Measurements from ENCODE around the gene LRRC75A.

Gene LRRC75A

DNA sequence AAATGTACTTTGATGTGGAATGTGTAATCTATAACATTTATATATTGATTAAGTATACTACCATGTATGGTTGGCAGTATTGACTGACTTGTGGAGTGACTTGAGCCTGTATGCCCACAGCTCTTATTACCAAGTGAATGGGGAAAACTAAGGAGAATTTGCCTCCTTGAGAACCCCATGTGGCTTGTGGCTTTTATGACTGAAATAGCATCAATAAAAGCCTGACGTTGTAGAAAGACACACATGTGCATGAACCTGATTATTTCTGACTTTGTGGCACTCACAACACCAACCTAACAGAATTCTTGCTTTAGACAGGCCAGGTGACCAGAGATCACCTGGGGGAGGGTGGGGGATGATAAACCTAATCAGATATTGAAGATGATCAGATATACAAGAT is 2.1 kb upstream of the LRRC75A start:
- no peak for DNase-seq (ENCODE audit: extremely low read depth in 1 of 2, low read depth in 1 of 2)

- no peak for DNase-seq (ENCODE audit: extremely low read depth in 1 of 2, low read depth in 1 of 2)
These were observed 1.6 kb upstream of the LRRC75A start for GRCh38 chr17:16493531-16494046.

DNA sequence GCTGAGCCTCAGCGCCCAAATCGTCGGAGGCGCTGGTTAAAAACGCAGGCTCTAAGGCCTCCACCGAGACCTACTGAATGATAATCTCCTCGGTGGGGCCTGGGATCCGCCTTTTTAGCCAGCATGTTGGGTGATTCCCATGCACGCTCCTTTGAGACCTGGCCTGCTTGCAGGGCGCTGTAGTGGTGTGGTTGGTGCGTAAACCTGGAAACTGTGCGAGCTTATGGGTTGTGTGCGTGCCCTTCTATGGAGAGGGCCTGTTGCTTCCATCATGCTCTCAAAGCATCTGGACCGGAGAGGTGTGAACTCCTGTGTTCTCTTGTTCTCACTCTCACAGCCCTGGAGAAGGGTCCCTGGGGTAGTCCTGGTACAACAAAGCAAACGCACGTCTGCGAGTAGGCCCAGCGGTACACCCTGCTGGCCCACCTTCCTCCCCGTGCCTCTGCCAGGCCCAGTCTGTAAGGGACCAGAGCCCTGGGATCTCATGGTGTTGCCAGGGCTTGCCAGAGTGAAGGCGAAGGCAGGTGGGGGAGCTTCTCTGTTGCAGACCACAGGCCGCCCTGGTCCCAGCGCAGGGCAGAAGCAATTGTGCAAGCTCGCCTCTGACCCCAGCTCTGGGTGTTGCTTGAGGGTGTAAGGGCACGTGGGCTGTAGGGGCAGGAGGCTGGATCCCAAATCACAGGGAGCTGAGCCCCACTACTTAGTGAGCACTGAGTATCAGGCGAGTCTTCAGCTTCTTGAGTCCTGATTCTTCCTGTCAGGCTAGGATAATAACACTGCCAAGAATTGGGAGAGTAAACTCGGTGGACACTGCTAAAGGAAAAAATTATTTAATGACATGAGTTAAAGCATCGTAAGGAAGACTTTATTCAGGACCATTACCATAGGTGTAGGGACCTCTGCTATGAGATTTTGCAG is 879 bp upstream of the LRRC75A start:
- DNase-seq (ENCODE audit: extremely low read depth in 1 of 2, low read depth in 1 of 2): no peak

- DNase-seq (ENCODE audit: extremely low read depth in 1 of 2, low read depth in 1 of 2): no peak
These were observed 776 bp downstream of the LRRC75A start for GRCh38 chr17:16491131-16491702.

DNA sequence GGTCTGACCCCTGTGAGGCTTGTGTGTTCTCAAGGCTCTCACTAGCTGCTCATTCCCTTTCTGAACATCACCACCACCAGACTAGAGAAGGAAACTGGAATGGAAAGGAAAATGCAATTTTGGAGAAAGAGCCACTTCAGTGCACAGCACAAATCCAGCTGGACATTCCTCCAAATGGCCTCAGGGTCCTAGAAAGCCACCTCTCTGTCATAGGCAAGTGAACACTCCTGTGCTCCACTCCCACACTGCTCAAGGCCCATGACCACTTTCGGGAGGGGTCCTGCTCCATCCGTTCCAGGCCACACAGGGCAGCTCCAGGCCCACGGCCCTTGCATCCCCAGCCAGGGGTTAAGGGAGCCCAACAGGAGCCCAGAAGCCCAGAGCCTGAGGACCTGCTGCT is 2.6 kb downstream of the LRRC75A start:
- DNase-seq (ENCODE audit: extremely low read depth in 1 of 2, low read depth in 1 of 2): no peak

DNA sequence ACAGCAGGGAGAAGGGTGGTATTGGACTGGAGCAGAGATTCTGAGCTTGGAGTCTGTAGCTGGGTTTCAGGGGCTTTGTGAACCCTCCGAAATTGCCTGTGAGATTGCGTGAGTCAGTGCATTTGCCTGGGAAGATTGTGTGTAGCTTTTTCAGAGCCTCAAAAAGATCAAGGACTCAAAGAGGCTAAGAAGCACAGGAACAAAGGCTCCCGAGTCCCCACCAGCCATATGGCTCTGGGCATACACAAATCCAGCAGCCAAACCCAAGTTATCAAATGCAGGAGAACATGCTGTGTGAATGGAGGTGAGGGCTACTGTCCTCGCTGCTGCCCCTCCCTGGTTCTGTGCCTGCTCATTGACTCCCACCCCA is 3.0 kb downstream of the LRRC75A start:
- DNase-seq (ENCODE audit: extremely low read depth in 1 of 2, low read depth in 1 of 2): no peak

DNA sequence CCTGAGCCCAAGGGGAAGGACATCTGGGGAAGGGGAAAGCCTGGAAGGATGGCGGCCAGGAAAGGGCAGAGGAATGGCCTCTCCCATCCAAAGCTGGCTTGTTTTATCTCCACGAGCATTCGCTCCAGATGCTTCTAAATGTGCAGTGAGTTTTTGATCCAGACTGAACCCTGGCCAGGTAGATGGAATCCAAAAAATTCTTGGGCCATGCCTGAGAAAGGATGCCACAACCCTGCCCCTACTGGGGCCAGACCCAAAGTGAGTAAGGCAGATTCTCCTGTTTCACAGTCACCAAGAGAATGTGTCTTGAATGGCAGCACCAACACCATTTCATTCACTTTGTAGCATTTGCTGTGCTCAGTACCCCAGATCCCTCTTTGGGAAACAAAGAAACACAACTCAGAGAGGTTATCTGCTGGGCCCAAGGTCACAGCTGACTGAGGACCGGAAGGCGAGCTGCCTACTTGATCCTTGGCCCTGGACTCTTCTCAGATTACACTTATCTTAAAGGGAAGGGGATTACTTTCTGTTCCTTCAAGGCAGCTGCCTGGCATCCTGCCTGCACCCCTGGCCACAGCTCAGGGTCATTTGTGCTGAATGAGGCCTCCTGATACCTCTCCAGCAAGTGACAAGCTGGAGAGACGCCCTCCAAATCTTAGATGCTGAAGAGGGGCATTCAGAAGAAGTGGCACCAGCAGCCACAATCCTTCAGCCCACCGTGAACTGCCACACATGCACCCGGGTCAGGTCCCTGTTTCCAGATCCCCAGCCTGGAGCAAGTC is 3.6 kb downstream of the LRRC75A start:
- no peak for DNase-seq (ENCODE audit: extremely low read depth in 1 of 2, low read depth in 1 of 2)

GRCh38 chr17:16486373-16487250 is 5.4 kb downstream of the LRRC75A start:
- DNase-seq (ENCODE audit: extremely low read depth in 1 of 2, low read depth in 1 of 2): no peak

DNA sequence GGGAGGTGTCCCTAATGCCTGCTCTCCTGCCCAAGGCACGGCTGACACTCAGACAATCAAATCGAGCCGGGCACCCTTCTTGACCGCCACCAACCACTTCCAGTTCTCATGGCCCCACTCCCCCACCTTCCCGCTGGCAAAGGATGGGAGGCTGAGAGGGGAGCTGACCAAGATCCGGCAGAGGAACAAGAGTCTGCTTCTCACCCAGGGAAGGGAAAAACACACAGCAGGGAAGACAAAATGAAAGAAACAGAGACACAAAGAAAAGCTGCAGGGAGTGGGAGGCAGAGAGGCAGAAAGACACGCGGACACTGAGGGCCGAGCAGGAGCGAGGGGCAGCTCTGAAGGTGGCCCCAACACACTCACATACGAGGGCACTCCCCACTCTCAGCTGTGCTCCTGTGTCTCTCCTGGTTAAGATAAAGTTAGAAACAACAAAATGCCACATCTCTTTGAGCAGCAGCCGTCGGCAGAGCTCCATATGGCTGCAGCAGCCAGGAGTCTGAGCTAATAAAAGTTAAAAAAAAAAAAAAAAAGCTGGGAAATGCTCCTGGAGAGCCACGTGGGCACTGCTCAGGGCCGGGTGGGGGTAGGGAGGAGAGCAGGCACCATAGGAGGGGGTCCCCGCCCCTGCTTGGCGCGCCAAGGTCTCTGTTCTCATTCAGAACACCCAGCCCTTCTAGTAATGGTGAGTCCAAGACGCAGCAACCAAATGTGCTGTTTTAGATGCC is 7.4 kb downstream of the LRRC75A start:
- no peak for DNase-seq (ENCODE audit: extremely low read depth in 1 of 2, low read depth in 1 of 2)

DNA sequence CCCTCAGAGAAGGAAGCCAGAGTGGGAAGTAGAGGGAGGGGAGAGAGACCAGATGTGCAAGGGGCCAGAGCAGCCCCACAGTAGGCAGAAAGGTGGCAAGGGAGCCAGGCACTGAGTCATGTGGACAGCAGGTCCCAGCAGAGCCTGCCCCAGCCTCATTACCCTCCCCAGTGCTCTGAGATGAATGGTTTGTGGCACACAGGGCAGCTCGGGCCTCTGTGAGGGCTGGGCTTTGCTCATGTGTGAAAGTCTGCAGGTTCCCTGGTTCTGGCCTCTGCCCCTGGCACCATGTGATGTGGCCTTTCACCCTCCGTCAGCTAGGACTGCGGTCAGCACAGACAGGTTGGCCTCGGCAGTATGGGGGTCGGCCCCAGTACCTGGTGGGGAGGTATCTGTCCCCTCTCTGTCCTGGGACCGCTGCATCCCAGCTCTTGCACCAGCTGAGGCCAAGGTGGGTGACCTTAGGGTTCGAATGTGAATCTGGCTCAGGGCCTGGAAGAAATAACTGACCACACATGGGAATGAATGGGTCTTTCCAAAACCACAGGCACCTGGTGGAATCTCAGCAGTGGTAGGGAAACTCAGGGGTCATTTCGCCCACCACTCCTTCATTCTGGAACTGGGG is 8.9 kb downstream of the LRRC75A start:
- DNase-seq (ENCODE audit: extremely low read depth in 1 of 2, low read depth in 1 of 2): no peak

- DNase-seq (ENCODE audit: extremely low read depth in 1 of 2, low read depth in 1 of 2): no peak
These were observed 9.7 kb downstream of the LRRC75A start for GRCh38 chr17:16482253-16482652.

DNA sequence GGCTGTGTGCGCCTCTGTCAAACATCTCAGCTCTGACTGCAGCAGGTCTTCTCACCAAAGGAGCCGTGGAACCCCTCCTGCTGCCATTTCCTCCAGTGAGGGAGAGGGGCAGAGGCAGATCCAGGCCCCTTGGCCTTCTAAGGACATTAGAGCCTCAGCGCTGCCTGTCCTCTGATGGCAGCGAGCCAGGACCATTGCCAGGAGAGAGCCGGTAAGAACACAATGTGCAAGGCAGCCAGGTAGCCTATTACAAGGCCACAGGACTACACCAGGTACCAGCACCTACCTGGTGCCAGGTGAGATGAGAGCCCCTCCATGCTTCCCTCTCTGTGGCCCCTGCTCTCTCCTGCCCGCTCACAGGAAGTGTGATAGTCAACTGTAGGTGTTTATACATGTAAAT is 11.0 kb downstream of the LRRC75A start:
- DNase-seq (ENCODE audit: extremely low read depth in 1 of 2, low read depth in 1 of 2): no peak

GRCh38 chr17:16479264-16479663 is 12.7 kb downstream of the LRRC75A start:
- no peak for DNase-seq (ENCODE audit: extremely low read depth in 1 of 2, low read depth in 1 of 2)

DNA sequence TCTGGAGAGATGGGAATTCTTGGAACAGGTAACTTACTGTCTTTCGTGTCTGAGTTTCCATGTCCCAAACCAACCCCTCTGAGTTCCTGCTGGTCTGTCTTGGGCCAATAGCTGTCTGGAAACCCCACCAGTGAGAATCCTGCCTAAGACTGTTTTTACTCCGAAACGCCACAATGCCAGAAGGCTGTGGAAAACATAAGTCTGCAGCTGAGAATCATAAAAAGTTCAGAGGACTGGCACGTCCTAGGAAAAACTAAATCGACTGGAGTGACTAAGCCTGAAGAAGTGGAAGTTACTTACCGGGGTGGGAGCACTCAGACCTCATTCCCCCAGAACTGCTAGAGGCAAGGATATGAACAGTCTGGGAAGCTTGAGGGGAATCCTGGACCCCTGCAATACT is 13.3 kb downstream of the LRRC75A start:
- no peak for DNase-seq (ENCODE audit: extremely low read depth in 1 of 2, low read depth in 1 of 2)

DNA sequence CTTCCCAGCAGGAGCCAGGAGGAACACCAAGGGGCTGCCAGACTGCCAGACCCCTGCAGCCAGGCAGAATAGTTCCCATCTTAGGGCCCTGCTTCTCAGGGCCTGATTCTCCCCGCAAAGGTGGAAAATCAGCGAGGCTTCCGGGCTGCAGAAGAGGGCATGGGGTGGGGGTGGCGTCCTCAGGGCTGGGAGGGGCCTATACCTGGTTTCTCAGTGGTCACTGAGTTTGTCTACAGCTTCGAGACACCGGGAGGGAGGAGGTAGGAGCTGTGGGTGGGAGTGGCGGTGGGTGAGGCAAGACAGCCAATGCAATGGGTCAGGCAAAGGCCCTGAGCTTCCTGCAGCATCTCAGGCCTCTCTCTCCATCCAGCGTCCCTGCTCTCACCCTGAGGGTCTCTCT is 14.3 kb downstream of the LRRC75A start:
- no peak for DNase-seq (ENCODE audit: extremely low read depth in 1 of 2, low read depth in 1 of 2)

GRCh38 chr17:16477255-16477654 is 14.7 kb downstream of the LRRC75A start:
- DNase-seq (ENCODE audit: extremely low read depth in 1 of 2, low read depth in 1 of 2): no peak

DNA sequence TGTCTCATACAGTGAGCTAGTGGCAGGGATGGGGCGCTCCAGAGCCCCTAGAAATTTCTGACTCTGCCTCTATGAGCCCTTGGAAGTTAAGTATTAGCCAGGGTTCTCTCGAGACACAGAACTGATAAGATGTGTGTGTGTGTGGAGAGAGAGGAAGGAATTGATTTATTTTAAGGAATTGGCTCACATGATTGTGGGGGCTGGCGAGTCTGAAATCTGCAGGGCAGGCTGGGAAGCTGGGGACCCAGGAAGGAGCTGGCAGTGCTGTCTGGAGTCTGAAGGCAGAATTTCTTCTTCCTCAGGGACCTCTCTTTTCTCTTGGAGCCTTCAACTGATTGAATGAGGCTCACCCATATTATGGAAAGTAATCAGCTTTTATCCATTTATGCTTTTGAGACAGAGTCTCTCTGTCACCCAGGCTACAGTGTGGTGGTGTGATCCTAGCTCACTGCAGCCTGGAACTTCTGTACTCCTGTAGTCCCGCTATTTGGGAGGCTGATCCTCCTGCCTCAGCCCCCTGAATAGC is 16.8 kb downstream of the LRRC75A start:
- DNase-seq (ENCODE audit: extremely low read depth in 1 of 2, low read depth in 1 of 2): no peak

DNA sequence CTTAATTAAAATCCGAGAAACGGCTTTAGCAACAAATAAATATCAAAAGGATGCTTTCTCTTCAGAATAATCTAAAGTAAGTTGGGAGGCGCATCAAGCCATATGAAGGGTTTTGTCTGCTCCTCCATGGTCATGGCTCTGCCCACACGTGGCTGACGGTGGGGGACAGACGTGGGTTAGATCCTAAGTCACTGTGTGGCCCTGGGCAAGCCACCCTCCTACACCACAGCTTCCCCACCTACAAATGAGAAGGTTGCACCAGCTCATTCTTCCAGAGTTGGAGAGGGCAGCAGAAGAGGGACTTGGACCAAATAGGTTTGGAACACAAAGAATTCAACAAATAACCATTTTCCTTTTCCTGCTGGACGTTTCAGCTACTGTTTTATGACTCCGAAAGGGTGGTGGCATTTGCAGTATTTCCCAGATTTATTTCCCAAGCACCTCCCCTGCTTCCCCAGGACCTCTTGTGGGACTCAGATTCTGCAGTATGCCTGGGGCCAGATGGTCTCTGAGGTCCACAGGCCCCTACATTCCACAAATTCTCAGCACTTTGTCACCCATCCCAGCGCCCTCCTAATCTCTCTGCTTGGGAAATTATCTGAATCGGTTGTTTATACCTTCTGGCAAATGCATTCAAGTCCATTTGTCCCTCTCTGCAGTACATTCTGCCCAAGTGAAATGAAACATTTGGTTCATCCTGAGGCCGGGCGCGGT is 17.8 kb downstream of the LRRC75A start:
- no peak for DNase-seq (ENCODE audit: extremely low read depth in 1 of 2, low read depth in 1 of 2)
